ENCODE data around the gene ALG14. TPM values are rescaled to one million over a fixed set of nuclear protein-coding genes. Genes with fewer than 3 reads are reported as not detected.

The ALG14 gene
- total and polyA plus RNA-seq, 4 donors = 0.50 to 3.2 (median 1.8) TPM

GRCh38 chr1:94928293-94928939 lies 144.3 kb downstream of the ALG14 start:
- peak overlapping the region; percentile 89 to 92 for H3K27ac ChIP-seq (ENCODE audit: low read depth in 1 of 2, low read length in 2 of 2)

DNA sequence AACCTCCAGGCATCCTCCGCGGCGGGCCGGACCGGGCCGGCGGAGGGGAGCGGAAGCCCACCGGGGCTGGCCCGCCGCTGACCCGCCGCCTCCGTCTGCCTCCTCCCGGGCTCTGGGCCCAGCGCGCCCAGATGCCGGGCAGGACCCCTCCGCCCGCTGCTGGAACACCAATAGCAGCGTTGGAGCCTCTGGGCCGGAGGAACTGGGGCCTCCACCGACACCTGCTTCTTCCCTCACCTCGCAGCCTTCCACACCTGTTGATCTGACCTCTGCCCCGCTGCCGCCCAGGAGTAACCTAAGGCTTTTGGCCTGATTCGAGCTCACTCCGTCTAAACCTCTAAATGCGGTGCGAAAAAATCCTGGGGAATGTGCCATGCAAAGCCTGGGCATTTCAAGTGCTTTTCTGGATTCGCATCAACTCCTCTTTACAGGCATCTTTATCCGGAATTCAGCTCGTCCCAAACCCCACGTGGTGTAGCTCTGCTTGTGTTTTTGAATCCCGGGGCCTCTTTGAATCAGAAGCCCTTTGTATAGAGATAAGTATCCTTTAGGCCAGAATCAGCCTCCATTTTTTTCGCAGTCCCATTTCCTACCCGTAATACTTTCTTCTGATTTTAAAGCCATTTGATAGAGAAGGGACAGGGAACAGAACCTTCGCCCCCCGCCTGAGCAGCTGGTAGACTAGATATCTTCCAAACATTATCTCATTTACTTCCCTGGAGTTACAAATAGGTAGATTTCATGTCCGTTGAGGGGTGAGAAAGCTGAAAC lies 145.2 kb downstream of the ALG14 start:
- ATAC-seq (ENCODE audit: low FRiP score) = no peak
- DNase-seq = no peak
- intact Hi-C loops (cut with DNase I) = loop anchor here (2.0 to 10.0 kb wide), 6 partner anchors 60 to 307 kb away; partner anchors contain the start of gene RWDD3 (in 1 of the 2)
- H3K9me3 ChIP-seq (ENCODE audit: control insufficient read depth, low read length) = no peaks in the 10 kb centered on the region
- peaks cover 0 to 8% of the 10 kb centered on the region in 2 donors for H3K4me1 ChIP-seq (ENCODE audit: control insufficient read depth in 1 of 2, insufficient read depth in 2 of 2, low read length in 2 of 2)
- peak overlapping the region; percentile 19 to 77 for H3K4me3 ChIP-seq (ENCODE audit: low read length in 2 of 2)
- no peaks in the 10 kb centered on the region for H3K36me3 ChIP-seq (ENCODE audit: control insufficient read depth in 1 of 2, insufficient read depth in 2 of 2, low read length in 1 of 2)
- no peaks in the 10 kb centered on the region for H3K27me3 ChIP-seq (ENCODE audit: control insufficient read depth in 1 of 2, insufficient read depth in 2 of 2, low read length in 1 of 2)
- WGBS, 2 donors = 1 to 2% methylated on average over 28 to 40 of the region's 40 CpGs
- peak overlapping the region; percentile 89 to 92 for H3K27ac ChIP-seq (ENCODE audit: low read depth in 1 of 2, low read length in 2 of 2)

More at GRCh38 chr1:94928293-94928939, 144.3 kb downstream of the ALG14 start:
- peaks cover 0 to 3% of the 10 kb centered on the region in 2 donors for H3K36me3 ChIP-seq (ENCODE audit: control insufficient read depth in 1 of 2, insufficient read depth in 2 of 2, low read length in 1 of 2)
- intact Hi-C loops (cut with DNase I) = loop anchor here (5.0 to 10.0 kb wide), 4 partner anchors 61 to 306 kb away; partner anchors contain the start of gene RWDD3 (in 1 of the 2)
- no peaks in the 10 kb centered on the region for H3K27me3 ChIP-seq (ENCODE audit: control insufficient read depth in 1 of 2, insufficient read depth in 2 of 2, low read length in 1 of 2)
- WGBS, 2 donors = 20 to 22% methylated on average over 7 of the region's 7 CpGs
- no peaks in the 10 kb centered on the region for H3K9me3 ChIP-seq (ENCODE audit: control insufficient read depth, low read length)
- ATAC-seq (ENCODE audit: low FRiP score) (no peak), DNase-seq (no peak)
- peak overlapping the region; percentile 19 to 77 for H3K4me3 ChIP-seq (ENCODE audit: low read length in 2 of 2)
- peaks cover 0 to 8% of the 10 kb centered on the region in 2 donors for H3K4me1 ChIP-seq (ENCODE audit: control insufficient read depth in 1 of 2, insufficient read depth in 2 of 2, low read length in 2 of 2)

- DNase-seq (peak; percentile 95 to 97), ATAC-seq (ENCODE audit: low FRiP score) (peak; percentile 94)
- 0 to 1% methylated on average over 14 to 57 of the region's 57 CpGs for WGBS, 2 donors
- Histone ChIP-seq H3K9me3 (ENCODE audit: control insufficient read depth, low read length) (no peaks in the 10 kb centered on the region), H3K36me3 (ENCODE audit: control insufficient read depth in 1 of 2, insufficient read depth in 2 of 2, low read length in 1 of 2) (no peaks in the 10 kb centered on the region), H3K4me1 (ENCODE audit: control insufficient read depth in 1 of 2, insufficient read depth in 2 of 2, low read length in 2 of 2) (peaks cover 0 to 8% of the 10 kb centered on the region in 2 donors), H3K4me3 (ENCODE audit: low read length in 2 of 2) (peak within 1 kb of the TSS; percentile 81 to 89), H3K27ac (ENCODE audit: low read depth in 1 of 2, low read length in 2 of 2) (peak within 1 kb of the TSS; percentile 92 to 99), H3K27me3 (ENCODE audit: control insufficient read depth in 1 of 2, insufficient read depth in 2 of 2, low read length in 1 of 2) (no peaks in the 10 kb centered on the region)
- intact Hi-C loops (cut with DNase I) = loop anchor here (2.0 to 10.0 kb wide), 6 partner anchors 60 to 308 kb away; partner anchors contain the start of gene RWDD3 (in 1 of the 2)
Measured at GRCh38 chr1:94926915-94927404, 145.8 kb downstream of the ALG14 start, which contains the start of gene CNN3. TSS of gene CNN3 (minus strand) at chr1:94927110. CDS start at chr1:94926894, 216 bp downstream.

DNA sequence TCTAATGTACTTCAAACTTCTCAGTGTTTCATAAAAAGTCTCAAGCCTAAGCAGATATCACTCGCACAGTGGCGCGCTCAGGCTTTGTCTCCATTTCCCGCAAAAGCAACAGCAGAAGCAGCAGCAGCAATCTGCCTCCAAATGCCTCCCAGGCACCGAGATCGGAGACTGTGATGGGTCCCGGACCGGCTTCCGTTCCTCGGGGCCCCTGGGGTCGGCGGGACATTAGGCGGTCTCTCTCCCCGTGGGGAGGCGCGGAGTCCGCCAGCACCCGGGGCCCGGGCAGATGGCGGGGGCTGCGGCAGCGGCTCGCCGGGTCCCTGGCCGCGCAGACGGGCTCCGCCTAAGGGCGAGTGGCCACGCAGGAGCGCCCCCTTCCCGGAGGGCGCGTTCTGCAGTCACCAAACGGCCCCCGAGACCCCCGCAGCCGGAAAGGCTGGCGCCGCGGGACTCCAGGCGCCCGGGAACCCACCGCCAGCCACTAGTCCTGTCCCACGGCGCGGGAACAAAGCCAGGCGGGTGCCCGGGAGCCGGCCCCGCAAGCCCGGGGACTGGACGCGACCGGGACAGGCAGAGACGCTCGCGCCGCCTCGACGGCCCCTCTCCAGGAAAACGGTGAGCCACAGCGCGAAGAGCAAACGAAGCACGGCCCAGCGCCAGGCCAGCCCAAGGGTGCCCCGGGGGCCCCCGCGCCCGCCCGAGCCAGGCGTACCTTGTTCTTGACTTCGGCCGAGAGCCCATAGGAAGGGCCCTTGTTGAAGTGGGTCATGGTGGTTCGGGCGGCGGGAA lies 146.4 kb downstream of the ALG14 start:
- no peaks in the 10 kb centered on the region for H3K36me3 ChIP-seq (ENCODE audit: control insufficient read depth in 1 of 2, insufficient read depth in 2 of 2, low read length in 1 of 2)
- ATAC-seq (ENCODE audit: low FRiP score) = peak; percentile 86
- DNase-seq = peak; percentile 68 to 87
- WGBS, 2 donors = 0% methylated on average over 50 to 78 of the region's 78 CpGs
- no peaks in the 10 kb centered on the region for H3K27me3 ChIP-seq (ENCODE audit: control insufficient read depth in 1 of 2, insufficient read depth in 2 of 2, low read length in 1 of 2)
- intact Hi-C loops (cut with DNase I) = loop anchor here (2.0 to 10.0 kb wide), 6 partner anchors 59 to 308 kb away; partner anchors contain the start of gene RWDD3 (in 1 of the 2)
- H3K4me3 ChIP-seq (ENCODE audit: low read length in 2 of 2) = peak overlapping the region; percentile 81 to 89
- peak overlapping the region; percentile 92 to 99 for H3K27ac ChIP-seq (ENCODE audit: low read depth in 1 of 2, low read length in 2 of 2)
- no peaks in the 10 kb centered on the region for H3K9me3 ChIP-seq (ENCODE audit: control insufficient read depth, low read length)
- peaks cover 0 to 8% of the 10 kb centered on the region in 2 donors for H3K4me1 ChIP-seq (ENCODE audit: control insufficient read depth in 1 of 2, insufficient read depth in 2 of 2, low read length in 2 of 2)

GRCh38 chr1:94925561-94926125 lies 147.1 kb downstream of the ALG14 start:
- Histone ChIP-seq H3K4me1 (ENCODE audit: control insufficient read depth in 1 of 2, insufficient read depth in 2 of 2, low read length in 2 of 2) (peaks cover 0 to 8% of the 10 kb centered on the region in 2 donors), H3K36me3 (ENCODE audit: control insufficient read depth in 1 of 2, insufficient read depth in 2 of 2, low read length in 1 of 2) (no peaks in the 10 kb centered on the region), H3K27me3 (ENCODE audit: control insufficient read depth in 1 of 2, insufficient read depth in 2 of 2, low read length in 1 of 2) (no peaks in the 10 kb centered on the region), H3K4me3 (ENCODE audit: low read length in 2 of 2) (peak overlapping the region; percentile 81 to 89), H3K27ac (ENCODE audit: low read depth in 1 of 2, low read length in 2 of 2) (peak overlapping the region; percentile 92 to 99), H3K9me3 (ENCODE audit: control insufficient read depth, low read length) (no peaks in the 10 kb centered on the region)
- DNase-seq (peak; percentile 79 to 85), ATAC-seq (ENCODE audit: low FRiP score) (peak; percentile 54)
- intact Hi-C loops (cut with DNase I) = loop anchor here (2.0 to 10.0 kb wide), 7 partner anchors 58 to 309 kb away; partner anchors contain the start of gene RWDD3 (in 1 of the 2)
- WGBS, 2 donors = 1% methylated on average over 23 of the region's 23 CpGs

DNA sequence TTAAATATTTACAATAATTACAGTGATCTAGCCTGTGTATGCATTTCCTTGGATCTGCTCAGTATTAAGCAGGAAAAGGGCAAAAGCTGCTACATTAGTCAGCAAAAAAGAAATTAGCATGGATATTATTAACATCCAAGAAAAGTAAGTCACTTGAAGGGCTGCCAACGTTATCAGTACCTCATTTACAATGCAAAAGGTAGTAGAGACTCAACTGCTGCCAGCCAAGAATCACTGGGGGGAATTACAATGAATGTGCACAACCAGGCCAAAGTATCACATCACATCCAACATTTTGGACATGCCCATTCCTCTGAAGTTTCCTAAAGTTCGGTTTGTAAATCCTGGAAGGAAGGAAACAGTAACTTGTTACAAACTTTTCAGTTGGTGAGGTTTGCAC lies 147.7 kb downstream of the ALG14 start:
- no peaks in the 10 kb centered on the region for H3K36me3 ChIP-seq (ENCODE audit: control insufficient read depth in 1 of 2, insufficient read depth in 2 of 2, low read length in 1 of 2)
- peak overlapping the region; percentile 9 to 73 for H3K27ac ChIP-seq (ENCODE audit: low read depth in 1 of 2, low read length in 2 of 2)
- H3K9me3 ChIP-seq (ENCODE audit: control insufficient read depth, low read length) = no peaks in the 10 kb centered on the region
- DNase-seq (no peak), ATAC-seq (ENCODE audit: low FRiP score) (no peak)
- peak overlapping the region; percentile 81 to 89 for H3K4me3 ChIP-seq (ENCODE audit: low read length in 2 of 2)
- 0 to 1% methylated on average over 2 of the region's 2 CpGs for WGBS, 2 donors
- no peaks in the 10 kb centered on the region for H3K27me3 ChIP-seq (ENCODE audit: control insufficient read depth in 1 of 2, insufficient read depth in 2 of 2, low read length in 1 of 2)
- intact Hi-C loops (cut with DNase I) = loop anchor here (2.0 to 10.0 kb wide), 5 partner anchors 58 to 310 kb away; partner anchors contain the start of gene RWDD3 (in 1 of the 2)
- H3K4me1 ChIP-seq (ENCODE audit: control insufficient read depth in 1 of 2, insufficient read depth in 2 of 2, low read length in 2 of 2) = peaks cover 0 to 9% of the 10 kb centered on the region in 2 donors

All from aorta (tissue), 5 donors.